GM21360 (cell line): ENCODE measurements around the gene OR1C1.
"Not testable (repeated sequence)": the region's sequence is repeated elsewhere in the genome, so short reads cannot be mapped to it uniquely, and the experiment has no call there.

Experiments
- ATAC-seq: cut with Tn5 transposase; IDR thresholded peaks from one replicate; pipeline ENCODE4 v1.9.1; 2021; ENCODE audit warnings: mild to moderate bottlenecking, moderate library complexity; ENCODE audit not compliant: unreplicated experiment

Gene OR1C1, protein sequence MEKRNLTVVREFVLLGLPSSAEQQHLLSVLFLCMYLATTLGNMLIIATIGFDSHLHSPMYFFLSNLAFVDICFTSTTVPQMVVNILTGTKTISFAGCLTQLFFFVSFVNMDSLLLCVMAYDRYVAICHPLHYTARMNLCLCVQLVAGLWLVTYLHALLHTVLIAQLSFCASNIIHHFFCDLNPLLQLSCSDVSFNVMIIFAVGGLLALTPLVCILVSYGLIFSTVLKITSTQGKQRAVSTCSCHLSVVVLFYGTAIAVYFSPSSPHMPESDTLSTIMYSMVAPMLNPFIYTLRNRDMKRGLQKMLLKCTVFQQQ

DNA sequence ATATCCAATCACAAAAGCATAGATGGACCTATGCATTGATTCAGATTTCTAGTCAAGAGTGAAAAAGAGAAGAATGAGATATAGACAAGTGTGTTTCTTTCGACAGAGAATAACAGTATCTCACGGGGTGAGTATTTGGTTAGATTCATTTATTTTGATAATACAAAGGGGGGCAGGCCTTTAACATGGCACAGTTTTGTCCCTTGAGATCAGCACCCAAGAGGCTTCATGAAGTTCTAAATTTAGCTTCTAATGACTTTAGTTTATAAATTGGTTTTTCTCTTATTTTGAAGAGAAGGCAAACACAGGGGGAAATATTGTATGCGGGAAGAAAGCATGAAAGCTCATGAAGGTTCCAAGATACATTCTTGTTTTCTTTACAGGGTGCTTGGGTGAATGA is at the start of gene OR1C1:
TSS of gene OR1C1 (minus strand) at position 101 of the 400 bp plus-strand sequence. CDS start 2,150 bp downstream, outside the sequence.
- ATAC-seq: no peak

DNA sequence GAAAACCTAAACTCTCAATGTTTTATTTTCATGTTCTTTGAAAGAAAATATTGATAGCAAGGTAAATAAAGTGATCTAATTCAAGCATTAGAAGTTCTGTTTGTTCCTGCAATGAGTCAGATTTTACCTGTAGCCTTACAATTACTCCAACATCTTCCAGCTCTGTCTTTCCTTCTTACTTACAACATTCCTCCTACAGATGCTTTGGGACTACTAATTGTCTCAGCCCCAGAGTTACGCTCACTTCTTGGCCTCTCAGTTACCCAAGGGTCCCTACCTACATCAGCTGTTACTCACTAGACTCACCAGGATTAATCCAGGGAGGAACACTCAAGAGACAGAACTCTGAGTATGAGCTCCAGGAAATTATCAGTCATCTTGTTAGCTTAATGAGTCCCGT is 37.2 kb upstream of the OR1C1 start:
- ATAC-seq: no peak

DNA sequence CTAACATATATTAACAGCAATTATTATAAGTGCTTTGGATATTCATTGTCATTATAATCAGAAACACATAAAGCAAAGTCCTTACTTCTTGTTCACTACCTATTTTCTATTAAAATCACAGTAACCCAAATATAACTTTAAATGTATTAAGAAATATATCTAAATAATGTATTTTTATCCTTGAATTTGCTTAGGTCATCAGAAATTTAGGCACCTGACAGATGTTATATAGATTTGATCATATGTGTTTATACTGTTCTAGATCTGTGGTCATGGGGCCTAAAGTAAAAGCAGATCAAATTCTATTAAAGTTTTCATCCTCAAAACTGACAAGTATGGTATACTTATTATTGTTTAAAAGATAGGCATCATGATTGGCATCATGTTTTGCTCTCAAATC is 9.2 kb upstream of the OR1C1 start:
- no peak for ATAC-seq

DNA sequence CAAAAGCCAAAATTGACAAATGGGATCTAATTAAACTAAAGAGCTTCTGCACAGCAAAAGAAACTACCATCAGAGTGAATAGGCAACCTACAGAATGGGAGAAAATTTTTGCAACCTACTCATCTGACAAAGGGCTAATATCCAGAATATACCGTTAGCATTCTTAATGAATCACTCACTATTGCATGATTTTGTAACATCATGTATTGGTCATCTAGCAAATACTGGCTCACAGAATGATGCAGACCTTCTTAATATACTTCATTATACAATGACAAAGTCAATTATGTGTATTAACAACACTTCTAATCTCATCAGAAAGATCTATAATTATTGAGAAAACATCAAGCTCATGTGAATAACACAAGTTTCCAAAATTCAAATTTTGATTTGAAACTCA is 6.0 kb downstream of the OR1C1 start:
- ATAC-seq: not testable (repeated sequence)

DNA sequence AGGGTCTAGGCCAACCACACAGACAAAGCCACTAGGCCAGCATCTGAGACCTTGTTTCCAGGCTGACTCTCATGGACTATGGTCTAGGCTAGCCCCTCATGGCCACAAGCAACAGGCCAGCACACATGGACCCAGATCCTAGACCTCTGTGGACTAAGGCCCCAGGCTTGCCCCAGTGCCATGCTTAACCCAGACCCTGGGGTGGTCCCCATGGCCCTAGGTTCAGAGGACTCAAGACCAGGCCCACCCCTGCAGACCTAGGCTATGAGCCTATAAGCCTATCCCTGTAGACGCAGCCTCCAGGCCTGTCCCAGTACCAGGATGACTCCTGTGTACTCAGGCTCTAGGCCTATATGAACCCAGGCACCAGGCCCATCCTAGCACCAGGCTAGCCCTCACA is 10.5 kb downstream of the OR1C1 start:
- no peak for ATAC-seq

DNA sequence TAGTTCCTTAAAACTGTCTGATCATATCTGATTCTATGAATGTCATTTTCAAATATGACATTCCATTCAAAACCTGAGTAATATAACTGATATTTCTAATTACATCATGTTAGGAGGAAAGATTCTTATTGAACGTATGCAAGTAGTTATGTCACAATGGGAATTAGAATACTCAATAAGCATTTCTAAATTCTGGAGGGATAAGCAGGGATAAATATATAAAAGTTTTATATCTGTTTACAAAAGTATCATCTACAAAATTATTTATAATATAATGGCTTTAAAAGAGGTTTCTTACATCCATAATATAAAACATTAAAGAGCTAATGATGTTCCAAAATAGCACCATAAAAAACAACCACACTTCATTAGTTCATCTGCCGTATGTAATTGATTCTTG is 12.3 kb downstream of the OR1C1 start, which contains the start of gene OR14A2:
TSS of gene OR14A2 (minus strand) at position 101 of the 400 bp plus-strand sequence.
- ATAC-seq: no peak

DNA sequence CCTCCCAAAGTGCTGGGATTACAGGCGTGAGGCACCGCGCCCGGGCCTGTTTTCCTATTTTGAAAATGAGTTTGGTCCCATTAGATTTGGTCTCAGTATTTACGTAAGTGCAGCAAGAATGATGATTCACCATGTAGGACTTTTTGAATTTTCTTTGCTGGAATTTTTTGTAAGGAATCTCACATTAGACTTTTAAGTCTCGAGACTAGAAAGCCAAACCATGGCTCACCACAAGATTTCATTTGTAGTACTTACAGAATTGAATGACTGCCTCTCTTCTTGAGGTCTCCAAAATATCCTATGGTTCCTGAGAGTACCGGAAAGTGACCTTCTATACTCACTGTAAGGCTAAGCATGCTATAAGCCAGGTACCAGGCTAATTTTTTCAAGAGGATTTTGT is 12.7 kb downstream of the OR1C1 start:
- no peak for ATAC-seq

DNA sequence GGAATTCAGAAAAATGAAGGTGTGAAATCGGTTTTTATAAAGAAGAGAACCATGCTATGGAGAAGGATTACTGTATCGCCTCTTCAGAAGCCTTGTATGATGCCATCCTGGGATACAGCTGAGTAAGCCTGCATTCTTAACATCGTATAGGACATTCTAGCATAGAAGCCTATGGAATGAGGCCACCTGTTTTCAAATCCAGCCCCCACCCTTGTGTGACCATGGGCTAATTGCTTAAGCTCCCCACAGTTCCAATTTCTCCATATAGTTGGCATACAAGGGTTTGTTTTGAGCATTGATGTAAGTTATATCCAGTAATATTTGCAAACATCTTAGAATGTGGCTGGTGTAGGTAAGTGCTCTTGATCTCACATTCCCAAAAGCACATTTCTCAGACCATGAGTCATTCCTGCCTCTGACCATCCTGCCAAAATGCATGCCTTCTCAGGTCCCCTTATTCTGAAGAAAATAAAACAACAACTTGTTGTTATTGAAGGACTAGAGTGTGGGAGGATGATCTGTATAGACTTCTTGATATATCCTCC is 13.9 kb downstream of the OR1C1 start:
- ATAC-seq: no peak

DNA sequence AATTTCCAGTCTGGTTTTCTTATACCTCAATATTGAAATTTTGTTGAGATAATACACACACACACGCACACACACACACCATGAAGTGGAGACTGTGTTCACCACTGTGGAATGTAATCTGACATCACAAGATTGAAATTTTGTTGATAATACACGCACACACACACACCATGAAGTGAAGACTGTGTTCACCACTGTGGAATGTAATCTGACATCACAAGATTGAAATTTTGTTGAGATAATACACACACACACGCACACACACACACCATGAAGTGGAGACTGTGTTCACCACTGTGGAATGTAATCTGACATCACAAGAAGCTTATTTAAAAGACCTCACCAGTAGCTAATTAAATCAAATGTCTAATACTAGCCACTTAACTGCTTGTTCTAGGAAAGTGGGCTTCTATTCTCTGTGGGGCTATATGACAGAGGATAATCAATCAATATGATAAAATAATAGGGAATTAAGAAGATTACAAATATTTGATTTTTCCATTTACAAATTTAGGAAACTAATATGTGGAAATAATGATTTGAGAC is 18.1 kb downstream of the OR1C1 start:
- ATAC-seq: not testable (repeated sequence)

DNA sequence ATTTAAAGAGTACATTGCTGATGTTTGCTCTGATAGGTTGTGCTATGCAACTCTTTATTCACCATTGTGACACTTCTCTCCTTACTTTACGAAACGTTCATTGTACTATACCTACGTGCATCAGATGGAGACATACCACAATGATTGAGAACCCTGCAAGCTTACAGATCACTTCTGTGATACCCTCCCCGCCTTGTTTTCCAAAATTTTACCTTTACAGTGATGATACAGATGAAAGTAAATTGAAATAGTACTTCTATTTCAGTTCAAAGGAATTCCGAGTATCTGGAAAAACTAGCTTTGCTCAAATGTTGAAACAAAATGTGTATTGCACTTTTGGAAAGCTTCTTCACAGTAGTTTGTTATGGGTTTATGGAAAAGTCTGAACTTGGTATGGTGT is 18.6 kb downstream of the OR1C1 start:
- no peak for ATAC-seq

DNA sequence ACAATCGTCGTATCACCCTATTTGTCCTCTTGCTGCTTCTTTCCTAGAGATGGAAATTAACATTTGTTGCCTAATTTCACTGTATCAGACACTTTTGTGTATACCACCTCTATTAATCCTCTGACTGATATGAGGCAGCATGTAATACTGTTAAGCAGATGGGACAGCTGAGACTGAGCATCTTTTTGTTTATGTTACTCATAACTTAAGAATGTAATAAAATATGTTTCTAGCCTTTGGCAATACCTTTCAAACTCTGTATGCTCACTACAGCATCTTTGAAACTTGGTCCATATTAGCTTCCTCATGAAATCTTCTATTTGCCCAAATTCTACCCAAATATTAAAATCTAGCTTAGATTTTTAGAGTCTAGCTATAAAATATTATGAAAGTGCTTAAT is 19.6 kb downstream of the OR1C1 start:
- ATAC-seq: no peak

DNA sequence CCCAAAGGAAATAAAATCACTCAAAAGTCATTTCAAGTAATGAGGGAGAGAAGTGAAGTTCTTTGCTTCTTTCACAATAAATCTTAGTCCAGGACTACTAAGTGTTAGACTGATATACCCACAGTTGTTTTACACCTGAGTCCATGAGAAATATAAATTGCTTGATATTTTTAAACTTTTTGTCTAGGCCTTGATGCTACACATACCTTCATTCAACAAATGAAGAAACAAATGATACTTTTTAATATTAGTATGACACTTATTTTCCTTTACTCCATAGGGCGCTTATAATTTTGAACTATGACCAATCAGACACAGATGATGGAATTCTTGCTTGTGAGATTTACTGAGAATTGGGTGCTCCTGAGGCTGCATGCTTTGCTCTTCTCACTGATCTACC is 22.0 kb downstream of the OR1C1 start, which contains the start of gene OR14K1:
TSS of gene OR14K1 (plus strand) at position 301 of the 400 bp plus-strand sequence. CDS start at position 301, 0 bp downstream.
- no peak for ATAC-seq

DNA sequence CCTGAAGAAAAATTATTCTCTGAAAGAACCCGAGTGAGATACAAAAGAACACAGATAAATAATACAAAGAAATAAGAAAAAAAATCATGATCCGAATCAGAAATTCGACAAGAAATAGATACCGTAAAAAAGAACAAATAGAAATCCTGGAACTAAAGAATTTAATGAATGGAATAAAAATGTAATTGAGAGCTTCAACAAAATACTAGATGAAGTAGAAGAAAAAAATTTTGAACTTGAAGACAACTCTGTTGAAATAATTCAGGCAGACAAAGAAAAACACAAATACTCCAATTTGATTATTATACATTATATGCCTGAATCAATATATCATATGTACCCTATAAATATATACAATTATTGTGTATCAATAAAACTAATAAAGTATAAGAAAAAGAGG is 39.1 kb downstream of the OR1C1 start:
- ATAC-seq: no peak

DNA sequence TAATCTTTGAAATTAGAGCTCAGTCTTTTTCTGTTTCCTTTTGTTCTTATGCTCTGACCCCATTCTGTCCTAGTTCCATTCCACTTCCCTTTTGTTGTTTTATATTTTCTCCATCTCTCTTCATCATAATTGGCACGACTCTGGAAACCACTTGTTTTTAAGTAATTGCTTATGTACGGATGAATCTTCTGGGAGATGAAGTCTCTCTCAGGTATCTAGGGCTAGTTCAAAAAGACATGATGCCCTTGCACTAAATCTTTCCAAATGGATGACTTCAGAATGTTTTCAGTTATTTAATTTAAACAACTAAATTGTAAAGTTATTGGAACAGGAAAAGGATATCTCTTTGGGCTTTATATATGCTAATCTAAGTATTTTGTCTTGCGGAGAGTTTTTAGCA is 43.8 kb downstream of the OR1C1 start, which contains the start of gene OR6F1:
TSS of gene OR6F1 (minus strand) at position 101 of the 400 bp plus-strand sequence. CDS start 3,891 bp downstream, outside the sequence.
- ATAC-seq: no peak

DNA sequence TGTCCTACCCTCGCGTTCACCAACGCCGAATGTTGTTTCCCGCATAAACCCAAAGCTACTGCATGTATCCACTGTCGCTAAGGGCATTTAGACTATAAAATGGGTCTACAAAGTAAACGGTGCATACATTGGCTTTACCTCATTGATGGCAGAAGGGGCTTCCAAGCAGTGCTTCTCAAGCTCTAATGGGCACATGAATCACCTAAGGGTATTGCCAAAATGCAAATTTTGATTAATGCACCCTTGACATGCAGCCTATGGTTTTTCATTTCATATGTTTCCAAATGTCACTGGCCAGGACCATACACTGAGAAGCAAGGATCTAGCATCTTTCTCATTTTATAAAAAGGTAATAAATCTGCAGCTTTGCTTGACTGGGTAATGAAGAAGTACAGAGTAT is 46.6 kb downstream of the OR1C1 start:
- ATAC-seq: no peak

DNA sequence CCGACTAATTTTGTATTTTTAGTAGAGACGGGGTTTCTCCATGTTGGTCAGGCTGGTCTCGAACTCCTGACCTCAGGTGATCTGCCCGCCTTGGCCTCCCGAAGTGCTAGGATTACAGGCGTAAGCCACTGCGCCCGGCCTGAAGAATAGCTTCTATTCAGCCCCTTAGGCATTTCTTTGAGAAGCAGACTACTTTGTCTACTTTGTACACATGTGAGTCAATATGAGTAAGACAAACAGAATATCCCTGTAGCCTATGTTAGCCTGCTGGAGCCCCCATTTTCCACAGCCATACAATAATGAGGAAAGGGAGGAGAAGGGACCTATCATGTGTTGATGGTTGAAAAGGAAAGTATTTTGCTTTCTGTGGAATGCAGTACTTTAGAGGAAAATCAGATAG is 49.7 kb downstream of the OR1C1 start:
- ATAC-seq: not testable (repeated sequence)
